NCI-H345 treated with DMSO at 0.1 percent for 48 hours (cell line): ENCODE measurements around the gene HMCN2.
"Not testable (repeated sequence)": the region's sequence is repeated elsewhere in the genome, so short reads cannot be mapped to it uniquely, and the experiment has no call there.

Source experiments
- DNase-seq: peaks from one replicate; lab custom pipeline; 2025; ENCODE audit not compliant: unreplicated experiment; lab: John Stamatoyannopoulos, UW

The HMCN2 gene

DNA sequence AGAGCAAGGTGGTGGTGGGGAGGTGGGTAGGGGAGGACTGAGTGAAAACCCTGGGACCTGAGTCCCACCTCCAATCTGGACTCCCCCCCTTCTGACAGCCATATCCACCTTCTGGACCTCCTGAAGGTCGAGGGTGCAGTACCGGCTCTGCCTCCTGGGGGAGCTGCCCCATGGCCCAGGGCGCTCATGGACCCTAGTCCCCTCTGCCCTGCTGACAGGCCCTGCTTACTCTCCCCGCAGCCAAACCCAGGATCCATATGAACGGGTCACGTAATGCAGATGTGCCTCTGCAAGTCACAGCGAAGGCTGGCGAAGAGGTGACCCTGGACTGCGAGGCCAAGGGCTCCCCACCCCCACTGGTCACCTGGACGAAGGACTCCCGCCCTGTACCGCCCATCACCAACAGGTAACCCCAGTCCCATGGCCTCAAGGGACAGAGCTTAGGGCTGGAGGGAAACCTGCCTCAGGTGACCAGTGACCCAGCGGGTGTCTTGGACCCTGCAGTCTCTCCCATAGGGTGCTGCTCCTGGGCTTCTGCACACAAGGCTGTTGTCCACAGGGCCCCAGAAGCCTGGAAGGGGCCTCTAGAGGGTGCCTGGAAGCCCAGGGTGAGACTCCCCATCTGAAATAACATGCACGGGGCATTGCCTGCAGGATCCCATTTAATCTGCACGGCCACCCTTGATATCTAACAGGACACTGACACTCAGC is 61.7 kb downstream of the HMCN2 start:
- no peak for DNase-seq

GRCh38 chr9:130327781-130328348 is 62.3 kb downstream of the HMCN2 start:
- no peak for DNase-seq

GRCh38 chr9:130328349-130328801 is 62.8 kb downstream of the HMCN2 start:
- no peak for DNase-seq

GRCh38 chr9:130329061-130329460 is 63.5 kb downstream of the HMCN2 start:
- no peak for DNase-seq

DNA sequence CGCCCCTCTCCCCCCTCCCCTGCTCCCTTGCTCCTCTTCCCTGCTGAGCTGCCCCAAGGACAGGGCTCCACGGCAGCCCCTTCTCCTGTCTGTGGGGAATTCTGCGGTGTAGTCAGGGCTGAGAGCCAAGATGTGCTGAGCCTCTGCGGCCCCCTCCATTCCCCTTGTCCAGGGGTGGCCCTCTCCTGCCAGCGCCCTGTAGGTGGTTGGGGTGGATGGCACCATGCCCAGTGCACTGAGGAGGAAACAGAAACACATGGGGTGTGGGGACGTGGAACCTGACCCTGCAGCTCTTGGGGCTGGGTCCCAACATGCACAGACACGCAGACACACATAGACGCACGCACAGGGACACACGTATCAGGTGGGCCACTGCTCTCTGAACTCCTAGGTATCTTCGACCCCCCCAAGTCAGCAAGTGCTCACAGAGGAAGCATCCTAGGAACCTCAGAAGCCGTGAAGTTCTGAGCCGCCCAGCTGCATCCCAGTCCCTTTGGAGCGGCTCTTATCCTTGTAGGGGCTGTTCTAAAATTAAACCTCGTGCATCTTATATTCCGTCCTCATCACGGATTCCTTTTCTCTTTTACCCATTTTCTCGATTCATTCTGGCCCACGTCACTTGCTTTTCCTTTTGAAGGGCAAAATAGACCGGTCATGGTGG is 64.8 kb downstream of the HMCN2 start:
- DNase-seq, result peak; percentile 66

GRCh38 chr9:130331061-130331460 is 65.5 kb downstream of the HMCN2 start:
- no peak for DNase-seq

GRCh38 chr9:130331573-130331972 is 66.0 kb downstream of the HMCN2 start:
- DNase-seq, result no peak

DNA sequence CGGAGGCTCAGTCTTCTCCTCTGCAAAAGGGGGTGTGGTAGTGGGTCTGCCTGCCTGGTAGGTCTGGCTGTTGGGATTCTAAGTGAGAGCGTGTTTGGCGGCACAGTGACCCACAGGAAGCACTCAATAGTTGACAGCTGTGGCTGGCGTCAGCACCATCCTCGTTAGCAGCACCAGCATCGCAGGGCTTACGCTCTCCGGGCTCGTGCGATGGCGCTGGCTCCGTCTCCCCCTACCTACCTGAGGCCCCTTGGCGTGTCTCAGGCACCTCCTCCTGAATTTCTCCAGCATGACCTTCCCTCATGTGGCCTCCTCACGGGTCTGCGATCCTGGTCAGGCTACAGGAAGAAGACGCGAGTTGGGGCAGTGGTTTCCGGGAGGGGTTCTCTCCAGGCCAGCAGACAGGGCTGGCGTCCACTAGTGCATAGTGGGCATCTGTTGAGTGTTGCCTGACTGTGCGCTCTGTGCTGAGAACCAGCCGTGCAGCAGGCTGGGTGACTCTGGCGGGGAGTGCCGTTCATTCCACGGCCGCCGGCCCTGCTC is 66.9 kb downstream of the HMCN2 start:
- no peak for DNase-seq

DNA sequence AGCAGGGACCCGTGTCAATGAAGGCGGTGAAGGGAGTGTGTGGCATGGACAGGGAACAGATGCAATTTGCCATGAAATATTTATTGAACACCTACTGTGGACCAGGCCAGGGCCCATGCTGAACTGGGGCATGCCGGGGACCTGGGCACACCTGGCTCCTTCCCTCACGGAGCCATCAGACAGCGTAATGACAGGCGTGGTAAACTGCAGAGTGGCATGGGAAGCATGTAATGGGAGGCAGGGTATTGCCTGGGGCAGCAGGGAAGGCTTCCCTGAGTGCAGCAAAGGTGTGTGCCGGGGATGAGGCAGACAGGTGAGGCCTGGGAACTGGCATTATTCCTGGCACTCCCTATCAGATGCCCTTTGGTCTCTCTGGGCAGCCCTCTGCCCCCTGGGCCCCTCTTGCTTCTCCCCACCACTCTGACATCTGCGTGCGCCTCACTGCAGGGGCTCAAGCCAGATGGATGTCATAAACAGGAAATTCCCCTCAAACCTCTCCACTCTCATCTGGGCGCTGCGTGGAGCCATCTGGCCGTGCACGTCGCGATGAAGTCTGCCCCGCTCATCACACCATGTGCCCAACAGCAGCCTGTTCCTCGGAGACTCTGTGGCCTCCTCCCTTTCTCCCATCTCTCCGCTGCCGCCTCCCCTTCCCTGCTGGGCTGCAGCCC is 67.6 kb downstream of the HMCN2 start:
- DNase-seq, result no peak

DNA sequence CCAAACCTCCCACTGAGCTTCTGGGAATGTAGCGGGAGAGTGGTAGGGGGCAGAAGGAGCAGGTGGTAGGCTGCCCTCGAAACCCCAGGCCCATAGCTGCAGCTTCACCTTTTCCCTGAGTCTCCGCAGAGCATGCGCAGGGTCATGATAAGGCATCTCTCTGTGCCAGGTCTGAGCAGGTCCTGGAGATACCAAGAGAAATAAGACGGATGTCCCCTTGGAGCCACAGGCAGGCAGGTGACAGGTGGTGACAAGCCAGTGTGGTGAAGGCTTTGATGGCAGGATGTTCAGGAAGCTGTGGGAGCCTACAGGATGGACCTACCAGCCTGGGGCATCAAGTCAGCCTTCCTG is 68.1 kb downstream of the HMCN2 start:
- DNase-seq, result no peak

DNA sequence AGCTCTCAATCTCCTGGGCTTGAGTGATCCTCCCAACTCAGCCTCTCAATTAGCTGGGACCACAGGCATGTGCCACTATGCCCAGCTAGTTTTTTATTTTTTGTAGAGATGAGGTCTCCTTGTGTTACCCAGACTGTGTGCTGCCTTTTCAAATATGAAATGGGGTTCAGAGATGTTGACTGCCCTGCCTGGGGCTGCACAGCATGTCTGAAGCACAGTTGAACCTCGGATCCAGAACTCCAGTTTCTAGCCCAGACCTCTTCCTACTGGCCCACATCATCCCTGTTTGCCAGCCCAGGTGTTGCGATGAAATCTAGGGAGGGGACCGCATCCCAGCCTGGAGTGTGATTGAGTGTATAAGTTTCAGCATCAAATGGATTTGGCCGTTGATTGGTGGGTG is 69.4 kb downstream of the HMCN2 start:
- no peak for DNase-seq

DNA sequence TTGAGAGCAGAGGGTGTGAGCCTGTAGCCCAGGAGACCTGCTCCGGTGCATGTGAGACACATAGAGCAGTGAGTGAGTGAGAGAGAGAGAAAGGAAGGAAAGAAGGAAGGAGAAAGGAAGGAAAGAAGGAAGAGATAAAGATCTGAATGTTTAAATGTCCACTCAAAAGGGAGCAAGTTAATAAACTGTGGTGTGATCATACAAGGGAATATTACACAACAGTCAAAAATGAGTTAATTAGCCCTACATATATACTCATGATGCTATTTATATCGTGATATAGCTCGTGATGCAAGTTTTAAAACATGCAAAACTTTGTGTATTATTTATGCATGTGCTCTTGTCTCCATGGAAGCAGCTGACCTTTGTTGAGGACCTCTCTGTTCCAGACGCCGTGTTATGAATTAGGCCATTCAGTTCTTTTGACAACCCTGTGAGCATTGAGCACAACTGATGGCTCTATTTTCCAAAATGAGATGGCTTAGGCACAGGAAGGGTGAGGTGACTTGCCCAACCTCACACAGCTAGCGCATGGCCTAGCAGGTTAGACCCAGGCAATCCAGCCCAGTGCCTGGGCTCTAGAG is 70.6 kb downstream of the HMCN2 start:
- DNase-seq, result no peak

DNA sequence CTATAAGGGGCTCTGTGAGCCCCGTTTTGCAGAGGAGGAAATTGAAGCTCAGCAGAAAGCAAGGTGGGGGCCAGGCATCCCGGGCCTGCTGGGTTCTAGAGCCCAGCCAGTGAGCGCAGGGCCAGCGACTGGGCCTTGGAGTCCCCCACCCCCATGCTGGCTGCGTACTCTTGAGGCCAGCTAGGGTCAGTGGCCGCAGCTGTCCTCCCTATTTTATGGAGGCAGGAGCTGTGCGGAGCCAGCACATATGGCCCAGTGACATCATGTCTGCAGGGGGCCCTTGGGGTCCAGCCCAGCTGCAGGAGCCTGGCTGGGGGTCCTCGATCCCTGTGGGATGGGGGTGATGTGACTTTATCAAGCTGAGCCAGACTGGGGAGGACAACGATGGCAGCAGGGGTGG is 71.3 kb downstream of the HMCN2 start:
- no peak for DNase-seq

GRCh38 chr9:130337318-130337717 is 71.8 kb downstream of the HMCN2 start:
- no peak for DNase-seq

DNA sequence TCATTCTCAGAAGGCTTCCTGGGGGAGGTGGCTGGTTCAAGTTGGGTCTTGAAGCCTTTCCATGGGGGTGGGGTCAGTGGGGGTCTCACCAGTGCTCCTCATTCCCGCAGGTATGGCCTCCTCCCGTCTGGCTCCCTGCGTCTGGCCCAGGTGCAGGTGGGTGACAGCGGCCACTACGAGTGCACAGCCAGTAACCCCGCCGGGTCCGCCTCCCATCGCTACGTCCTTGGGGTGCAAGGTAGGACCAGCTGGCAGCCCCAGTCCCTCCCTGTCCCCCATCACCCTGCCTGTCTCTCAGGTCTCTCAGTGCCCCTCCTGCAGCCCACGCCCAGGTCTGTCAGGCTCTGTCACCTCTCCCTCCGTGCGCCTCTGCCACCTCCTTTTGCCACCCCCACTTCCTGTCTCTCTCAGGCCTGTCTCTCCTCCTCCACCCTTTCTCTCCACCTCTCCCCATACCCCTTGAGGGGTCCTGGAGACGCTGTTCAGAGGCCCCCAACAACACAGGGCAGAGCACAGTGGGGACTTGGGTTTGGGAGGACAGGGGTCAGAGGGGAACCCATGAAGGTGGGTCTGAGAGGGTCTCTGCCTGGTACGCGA is 72.3 kb downstream of the HMCN2 start:
- no peak for DNase-seq

DNA sequence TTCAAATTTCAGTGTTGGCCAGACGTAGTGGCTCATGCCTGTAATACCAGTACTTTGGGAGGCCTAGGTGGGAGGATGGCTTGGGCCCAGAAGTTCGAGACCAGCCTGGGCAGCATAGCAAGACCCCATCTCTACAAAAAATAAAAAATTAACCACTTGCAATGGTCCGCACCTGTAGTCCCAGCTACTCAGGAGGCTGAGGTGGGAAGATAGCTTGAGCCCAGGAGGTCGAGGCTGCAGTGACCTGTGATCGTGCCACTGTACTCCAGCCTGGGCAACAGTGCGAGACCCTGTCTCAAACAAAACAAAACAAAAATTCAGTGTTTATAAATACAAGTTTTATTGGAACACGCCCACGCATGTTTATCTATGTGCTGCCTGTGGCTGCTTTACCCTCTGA is 73.3 kb downstream of the HMCN2 start:
- not testable (repeated sequence) for DNase-seq

DNA sequence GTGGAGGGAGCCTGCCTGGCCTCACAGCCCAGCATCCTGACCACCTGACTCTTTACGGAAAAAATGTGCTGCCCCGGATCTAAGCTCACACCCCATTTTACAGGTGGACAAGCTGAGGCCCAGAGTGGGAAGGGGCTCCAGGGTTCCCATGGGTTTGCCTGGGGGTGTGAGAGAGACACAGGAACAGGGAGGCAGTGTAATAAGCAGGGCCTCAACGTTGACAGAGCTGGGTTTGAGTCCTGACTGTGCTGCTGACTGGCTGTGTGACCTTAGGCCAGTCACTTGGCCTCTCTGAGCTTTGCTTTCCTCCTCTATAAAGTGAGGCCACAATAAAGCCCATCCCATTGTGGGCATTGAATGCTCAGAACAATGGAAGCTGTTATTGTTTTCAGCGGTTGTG is 73.7 kb downstream of the HMCN2 start:
- no peak for DNase-seq

DNA sequence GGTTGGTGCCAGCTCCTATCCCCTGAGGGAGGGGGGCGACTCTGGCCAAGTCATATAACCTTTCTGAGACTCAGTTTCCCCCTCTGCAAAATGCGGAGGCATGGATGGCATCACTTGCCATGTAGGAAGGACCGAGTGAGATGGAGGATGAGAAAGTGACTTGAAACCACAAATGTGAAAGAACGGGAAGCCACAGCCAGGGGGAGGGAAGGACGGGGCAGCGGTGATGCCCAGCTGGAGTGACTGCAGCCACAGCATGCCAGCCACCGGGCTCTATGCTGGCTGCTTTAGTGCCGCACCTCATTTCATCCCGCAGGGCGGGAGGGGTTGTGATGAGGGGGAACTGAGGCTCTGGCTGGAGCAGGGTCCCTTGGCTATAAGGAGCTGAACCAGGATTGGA is 74.5 kb downstream of the HMCN2 start:
- no peak for DNase-seq

GRCh38 chr9:130340557-130340956 is 75.0 kb downstream of the HMCN2 start:
- not testable (repeated sequence) for DNase-seq

GRCh38 chr9:130341128-130341527 is 75.6 kb downstream of the HMCN2 start:
- no peak for DNase-seq
